HFFc6 (cell line): ENCODE results near the gene COL25A1. TPM values are rescaled to one million over a fixed set of nuclear protein-coding genes. Genes with fewer than 3 reads are reported as not detected.
A peak's percentile ranks its signal among the peaks of the same experiment; 100 is the strongest.
"Not testable (repeated sequence)": the region's sequence is repeated elsewhere in the genome, so short reads cannot be mapped to it uniquely, and the experiment has no call there.

Source experiments
- DNase-seq: peaks from one replicate; pipeline ENCODE4 v3.0.0-alpha.2; 2018
- H3K27ac Mint-ChIP-seq: 2 replicates; pipeline ENCODE4 v1.8.0; 2020; ENCODE audit warnings: mild to moderate bottlenecking, mixed read lengths
- H3K27me3 Mint-ChIP-seq: 2 replicates; pipeline ENCODE4 v1.8.0; 2021; ENCODE audit warnings: mild to moderate bottlenecking, moderate library complexity, mixed read lengths; ENCODE audit not compliant: insufficient read depth
- H3K36me3 Mint-ChIP-seq: 2 replicates; pipeline ENCODE4 v1.8.0; 2021; ENCODE audit warnings: low read depth, mixed read lengths
- H3K4me1 Mint-ChIP-seq: 2 replicates; pipeline ENCODE4 v1.8.0; 2020; ENCODE audit warnings: low read depth, mixed read lengths
- H3K4me3 Mint-ChIP-seq: 2 replicates; pipeline ENCODE4 v1.8.0; 2020; ENCODE audit warnings: mild to moderate bottlenecking, moderate library complexity, mixed read lengths
- H3K9me3 Mint-ChIP-seq: 2 replicates; pipeline ENCODE4 v1.8.0; 2020; ENCODE audit warnings: mild to moderate bottlenecking, mixed read lengths
- total RNA-seq, 6 experiments: library from RNA; stranded (reverse); fragmentation: NEBNext Ultra II Directional; extraction: Animal tissue kit (Norgen Biotek cat#: 25700); gene quantifications; 2 replicates in 1 of 6; 3 replicates in 5 of 6; pipeline ENCODE4 v1.2.3, GENCODE V29; 2021
- TF ChIP-seq, protein P1 (sequence below): fragments of 200-600 bp; sonication (generic); IDR thresholded peaks from 2 replicates; pipeline ENCODE4 v1.5.0; 2021; ENCODE audit warnings: antibody characterized with exemption, mild to moderate bottlenecking

Gene COL25A1
- total RNA-seq, 6 experiments from 2014 or later = not detected

GRCh38 chr4:108941904-108942430 lies 360.5 kb downstream of the COL25A1 start:
- H3K4me3 Mint-ChIP-seq = no peak overlapping the region
- peaks cover 15% of the 10 kb centered on the region for H3K4me1 Mint-ChIP-seq
- no peaks in the 10 kb centered on the region for H3K36me3 Mint-ChIP-seq
- no peaks in the 10 kb centered on the region; the same call in 1 of the 2 replicates for H3K9me3 Mint-ChIP-seq
- TF ChIP-seq, protein P1, sequence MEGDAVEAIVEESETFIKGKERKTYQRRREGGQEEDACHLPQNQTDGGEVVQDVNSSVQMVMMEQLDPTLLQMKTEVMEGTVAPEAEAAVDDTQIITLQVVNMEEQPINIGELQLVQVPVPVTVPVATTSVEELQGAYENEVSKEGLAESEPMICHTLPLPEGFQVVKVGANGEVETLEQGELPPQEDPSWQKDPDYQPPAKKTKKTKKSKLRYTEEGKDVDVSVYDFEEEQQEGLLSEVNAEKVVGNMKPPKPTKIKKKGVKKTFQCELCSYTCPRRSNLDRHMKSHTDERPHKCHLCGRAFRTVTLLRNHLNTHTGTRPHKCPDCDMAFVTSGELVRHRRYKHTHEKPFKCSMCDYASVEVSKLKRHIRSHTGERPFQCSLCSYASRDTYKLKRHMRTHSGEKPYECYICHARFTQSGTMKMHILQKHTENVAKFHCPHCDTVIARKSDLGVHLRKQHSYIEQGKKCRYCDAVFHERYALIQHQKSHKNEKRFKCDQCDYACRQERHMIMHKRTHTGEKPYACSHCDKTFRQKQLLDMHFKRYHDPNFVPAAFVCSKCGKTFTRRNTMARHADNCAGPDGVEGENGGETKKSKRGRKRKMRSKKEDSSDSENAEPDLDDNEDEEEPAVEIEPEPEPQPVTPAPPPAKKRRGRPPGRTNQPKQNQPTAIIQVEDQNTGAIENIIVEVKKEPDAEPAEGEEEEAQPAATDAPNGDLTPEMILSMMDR = no peak
- no peak overlapping the region for H3K27ac Mint-ChIP-seq
- DNase-seq = no peak
- no peaks in the 10 kb centered on the region for H3K27me3 Mint-ChIP-seq

- Mint-ChIP-seq H3K36me3 (no peaks in the 10 kb centered on the region), H3K27ac (no peak overlapping the region), H3K4me3 (no peak overlapping the region), H3K27me3 (no peaks in the 10 kb centered on the region), H3K9me3 (no peaks in the 10 kb centered on the region; the same call in 1 of the 2 replicates), H3K4me1 (peaks cover 18% of the 10 kb centered on the region)
- TF ChIP-seq, protein P1 = no peak
- no peak for DNase-seq
Measured at GRCh38 chr4:108940634-108941033, 361.8 kb downstream of the COL25A1 start.

GRCh38 chr4:108940149-108940548 lies 362.3 kb downstream of the COL25A1 start:
- Mint-ChIP-seq H3K4me3 (no peak overlapping the region), H3K27me3 (no peaks in the 10 kb centered on the region; the same call in 1 of the 2 replicates), H3K36me3 (no peaks in the 10 kb centered on the region), H3K9me3 (no peaks in the 10 kb centered on the region; the same call in 1 of the 2 replicates), H3K27ac (no peak overlapping the region), H3K4me1 (peaks cover 18% of the 10 kb centered on the region)
- DNase-seq = no peak
- TF ChIP-seq, protein P1 = no peak

DNA sequence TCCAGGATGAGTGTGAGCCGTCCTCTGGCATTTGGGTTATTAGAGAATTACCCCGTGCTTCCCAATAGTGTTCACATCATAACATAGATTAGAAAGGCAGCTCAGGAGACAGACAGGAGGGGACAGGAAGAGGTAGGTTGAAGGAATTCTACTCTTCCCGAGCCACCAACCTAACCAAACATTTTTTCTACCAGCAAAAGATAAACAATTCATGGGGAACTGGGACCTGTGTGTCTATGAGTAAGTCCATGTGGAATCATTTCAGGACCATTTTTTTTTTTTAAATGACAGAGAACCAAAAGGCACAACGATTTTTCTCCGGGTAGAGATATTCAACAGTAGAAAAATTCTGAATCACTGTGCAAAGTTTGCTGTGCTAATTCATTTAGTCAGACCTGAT lies 365.4 kb downstream of the COL25A1 start:
- Mint-ChIP-seq H3K36me3 (no peaks in the 10 kb centered on the region), H3K4me1 (peaks cover 14% of the 10 kb centered on the region), H3K4me3 (peak overlapping the region; percentile 50), H3K27me3 (no peaks in the 10 kb centered on the region; the same call in 1 of the 2 replicates), H3K9me3 (no peaks in the 10 kb centered on the region; the same call in 1 of the 2 replicates), H3K27ac (no peak overlapping the region)
- TF ChIP-seq, protein P1 = no peak
- peak; percentile 22 for DNase-seq

- H3K27me3 Mint-ChIP-seq, H3K4me3 Mint-ChIP-seq, DNase-seq, H3K27ac Mint-ChIP-seq, H3K36me3 Mint-ChIP-seq, H3K9me3 Mint-ChIP-seq: not testable (repeated sequence)
- peaks cover 14% of the 10 kb centered on the region for H3K4me1 Mint-ChIP-seq
Measured at GRCh38 chr4:108933925-108934324, 368.5 kb downstream of the COL25A1 start.

DNA sequence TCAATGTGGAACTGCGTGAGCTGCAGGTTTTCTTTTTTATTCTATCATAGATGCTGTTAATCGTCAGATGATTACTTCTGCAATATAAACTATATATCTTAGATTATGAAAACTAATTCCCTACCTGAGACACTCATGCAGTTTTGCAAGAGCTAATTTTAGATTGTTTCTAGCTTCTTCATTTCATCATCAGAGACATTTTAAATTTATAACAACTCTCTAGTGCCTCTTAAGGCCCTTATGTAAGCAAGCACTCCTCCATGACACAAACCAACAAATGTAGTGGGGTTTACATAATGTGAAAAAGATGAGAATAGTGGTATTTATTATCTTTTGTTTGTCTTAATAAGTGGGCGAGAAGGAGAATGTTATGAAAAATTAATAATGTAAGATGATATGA lies 369.4 kb downstream of the COL25A1 start:
- Mint-ChIP-seq H3K4me1 (peaks cover 14% of the 10 kb centered on the region), H3K27me3 (no peaks in the 10 kb centered on the region; the same call in 1 of the 2 replicates), H3K9me3 (no peaks in the 10 kb centered on the region), H3K36me3 (no peaks in the 10 kb centered on the region), H3K4me3 (no peak overlapping the region), H3K27ac (no peak overlapping the region)
- TF ChIP-seq, protein P1 = no peak
- DNase-seq = no peak
